Naive thymus-derived CD8-positive, alpha-beta T cell (primary cell): ENCODE results near the gene SERP2. TPM values are rescaled to one million over a fixed set of nuclear protein-coding genes. Genes with fewer than 3 reads are reported as not detected.
"Not testable (repeated sequence)": the region's sequence is repeated elsewhere in the genome, so short reads cannot be mapped to it uniquely, and the experiment has no call there.

Source experiments
- ATAC-seq, 2 donors: fragments of 150-1000 bp; cut with Tn5 transposase in 1 of 2; sonication (Bioruptor Pico), chemical (Tn5 transposase) in 1 of 2; 1 replicate in 1 of 2; 2 replicates in 1 of 2; pipeline ENCODE4 v1.10.0; 2021; ENCODE audit warnings: mild to moderate bottlenecking in 2 of 2, moderate library complexity in 2 of 2
- POLR2A ChIA-PET: fragments of 350-600 bp; sonication (Branson Sonifier 250); formaldehyde crosslinking; loops from one replicate; lab custom pipeline; 2021; ENCODE audit warnings: antibody characterized with exemption; lab: Charles Lee
- DNase-seq, 10 donors: peaks; one replicate each; pipeline versions ENCODE4 v3.0.0 to v3.0.0-alpha.2; 2020 to 2022
- H3K27ac Mint-ChIP-seq, 10 donors: one replicate each; pipeline ENCODE4 v1.8.0; 2020 to 2022; ENCODE audit warnings: mild to moderate bottlenecking in 10 of 10, mixed read lengths in 10 of 10, moderate library complexity in 4 of 10, inconsistent platforms in 1 of 10
- H3K27me3 Mint-ChIP-seq, 5 donors: one replicate each; pipeline ENCODE4 v1.8.0; 2021 to 2022; ENCODE audit warnings: mixed read lengths in 5 of 5
- H3K36me3 Mint-ChIP-seq, 3 donors: one replicate each; pipeline ENCODE4 v1.8.0; 2020 to 2022; ENCODE audit warnings: mixed read lengths in 3 of 3, mild to moderate bottlenecking in 2 of 3, inconsistent platforms in 1 of 3
- H3K4me1 Mint-ChIP-seq, 4 donors: one replicate each; pipeline ENCODE4 v1.8.0; 2021 to 2022; ENCODE audit warnings: mixed read lengths in 4 of 4
- H3K4me3 Mint-ChIP-seq, 10 donors: one replicate each; pipeline ENCODE4 v1.8.0; 2020 to 2022; ENCODE audit warnings: mild to moderate bottlenecking in 10 of 10, mixed read lengths in 10 of 10, moderate library complexity in 6 of 10, inconsistent platforms in 1 of 10
- H3K9me3 Mint-ChIP-seq, 9 donors: one replicate each; pipeline ENCODE4 v1.8.0; 2020 to 2022; ENCODE audit warnings: mixed read lengths in 9 of 9, mild to moderate bottlenecking in 3 of 9, inconsistent platforms in 1 of 9, moderate library complexity in 1 of 9
- polyA plus RNA-seq, 3 donors: library from polyadenylated mRNA; unstranded; fragments of 300-500 nt; fragmentation: Illumina TruSeq; gene quantifications; one replicate each; pipeline ENCODE4 v1.2.3, GENCODE V29; 2021
- total RNA-seq, 8 experiments: library from RNA in 2 of 8; stranded (reverse) in 2 of 8; gene quantifications; one replicate each; pipeline ENCODE4 v1.2.3 and lab custom pipeline; 2021 to 2026

The SERP2 gene
- total RNA-seq (not detected), polyA plus RNA-seq (under 1 TPM in 2 of 3 donors, not detected in 1; 0.34 to 0.49 TPM), total RNA-seq (lab: John Stamatoyannopoulos, UW) (0 to 0.39 (median 0.09) reads per million in 6 experiments)

GRCh38 chr13:44373601-44374347 is at the start of gene SERP2:
SERP2 (plus strand) TSS chr13:44373824; CDS start chr13:44374026, 202 bp downstream.
- ATAC-seq (peak; percentile 16 to 20), DNase-seq (peak in 4 of 10 donors; percentile 3 to 13 (median 7))
- Mint-ChIP-seq H3K36me3 (no peaks in the 10 kb centered on the region), H3K27me3 (peaks cover 16 to 35% (median 20%) of the 10 kb centered on the region in 5 donors), H3K9me3 (peaks cover 0 to 7% (median 0%) of the 10 kb centered on the region in 9 donors), H3K27ac (peak within 1 kb of the TSS in 5 of 10 donors; percentile 20 to 79 (median 69)), H3K4me3 (peak within 1 kb of the TSS; percentile 30 to 78 (median 64)), H3K4me1 (peaks cover 0 to 11% (median 3%) of the 10 kb centered on the region in 4 donors)
- POLR2A ChIA-PET, result no interaction called here

GRCh38 chr13:44326961-44327360 is 46.7 kb upstream of the SERP2 start:
- POLR2A ChIA-PET, result no interaction called here
- Mint-ChIP-seq H3K4me3 (no peak overlapping the region), H3K9me3 (peaks cover 0 to 4% (median 2%) of the 10 kb centered on the region in 9 donors), H3K27me3 (peaks cover 0 to 5% (median 4%) of the 10 kb centered on the region in 5 donors), H3K27ac (no peak overlapping the region), H3K4me1 (no peaks in the 10 kb centered on the region), H3K36me3 (peaks cover 0 to 3% (median 1%) of the 10 kb centered on the region in 3 donors)
- DNase-seq, result no peak
- no peak for ATAC-seq

- H3K27ac Mint-ChIP-seq, DNase-seq, POLR2A ChIA-PET, H3K4me1 Mint-ChIP-seq, H3K4me3 Mint-ChIP-seq, ATAC-seq, H3K36me3 Mint-ChIP-seq, H3K9me3 Mint-ChIP-seq, H3K27me3 Mint-ChIP-seq: not testable (repeated sequence)
Measured at GRCh38 chr13:44329041-44329440, 44.6 kb upstream of the SERP2 start.

GRCh38 chr13:44329909-44330545 is 43.6 kb upstream of the SERP2 start:
- ATAC-seq (no peak), DNase-seq (no peak)
- Mint-ChIP-seq H3K27me3 (peaks cover 0 to 5% (median 4%) of the 10 kb centered on the region in 5 donors), H3K27ac (no peak overlapping the region), H3K36me3 (peaks cover 0 to 3% (median 0%) of the 10 kb centered on the region in 3 donors), H3K4me1 (peaks cover 0 to 8% (median 5%) of the 10 kb centered on the region in 4 donors), H3K9me3 (peaks cover 0 to 4% (median 2%) of the 10 kb centered on the region in 9 donors), H3K4me3 (no peak overlapping the region)
- POLR2A ChIA-PET, result no interaction called here

GRCh38 chr13:44331446-44331845 is 42.2 kb upstream of the SERP2 start:
- H3K27me3 Mint-ChIP-seq, result peaks cover 0 to 5% (median 4%) of the 10 kb centered on the region in 5 donors
- peaks cover 0 to 4% (median 2%) of the 10 kb centered on the region in 9 donors for H3K9me3 Mint-ChIP-seq

GRCh38 chr13:44331912-44332851 is 41.4 kb upstream of the SERP2 start:
- Mint-ChIP-seq H3K27ac (peak overlapping the region in 2 of 10 donors; percentile 26 to 60), H3K4me3 (no peak overlapping the region), H3K27me3 (peaks cover 0 to 5% (median 4%) of the 10 kb centered on the region in 5 donors), H3K4me1 (peaks cover 3 to 13% (median 5%) of the 10 kb centered on the region in 4 donors), H3K9me3 (peaks cover 0 to 4% (median 2%) of the 10 kb centered on the region in 9 donors), H3K36me3 (peaks cover 0 to 3% (median 0%) of the 10 kb centered on the region in 3 donors)
- POLR2A ChIA-PET, result no interaction called here
- ATAC-seq (no peak), DNase-seq (no peak)

More at GRCh38 chr13:44331446-44331845, 42.2 kb upstream of the SERP2 start:
- Mint-ChIP-seq H3K4me1 (peaks cover 0 to 8% (median 5%) of the 10 kb centered on the region in 4 donors), H3K36me3 (peaks cover 0 to 3% (median 0%) of the 10 kb centered on the region in 3 donors), H3K4me3 (no peak overlapping the region), H3K27ac (no peak overlapping the region)
- POLR2A ChIA-PET, result no interaction called here
- ATAC-seq (no peak), DNase-seq (no peak)

GRCh38 chr13:44333950-44334655 is 39.5 kb upstream of the SERP2 start:
- POLR2A ChIA-PET, result no interaction called here
- no peak for DNase-seq
- peaks cover 0 to 2% (median 0%) of the 10 kb centered on the region in 5 donors for H3K27me3 Mint-ChIP-seq
- no peak overlapping the region for H3K4me3 Mint-ChIP-seq
- H3K27ac Mint-ChIP-seq, result peak overlapping the region in 1 of 10 donors; percentile 51
- no peak for ATAC-seq
- peaks cover 0 to 2% (median 0%) of the 10 kb centered on the region in 3 donors for H3K36me3 Mint-ChIP-seq
- H3K4me1 Mint-ChIP-seq, result peaks cover 3 to 13% (median 5%) of the 10 kb centered on the region in 4 donors
- peaks cover 0 to 3% (median 0%) of the 10 kb centered on the region in 9 donors for H3K9me3 Mint-ChIP-seq

- Mint-ChIP-seq H3K36me3 (no peaks in the 10 kb centered on the region), H3K27ac (no peak overlapping the region), H3K4me3 (no peak overlapping the region), H3K4me1 (peaks cover 3 to 13% (median 5%) of the 10 kb centered on the region in 4 donors), H3K27me3 (no peaks in the 10 kb centered on the region), H3K9me3 (no peaks in the 10 kb centered on the region)
- DNase-seq, result no peak
- no peak for ATAC-seq
- POLR2A ChIA-PET, result no interaction called here
Measured at GRCh38 chr13:44334751-44335150, 38.9 kb upstream of the SERP2 start.

GRCh38 chr13:44336934-44337333 is 36.7 kb upstream of the SERP2 start:
- H3K27me3 Mint-ChIP-seq, result no peaks in the 10 kb centered on the region

GRCh38 chr13:44337581-44337980 is 36.0 kb upstream of the SERP2 start:
- POLR2A ChIA-PET, result no interaction called here
- no peak overlapping the region for H3K4me3 Mint-ChIP-seq
- no peak overlapping the region for H3K27ac Mint-ChIP-seq
- H3K4me1 Mint-ChIP-seq, result peaks cover 3 to 13% (median 5%) of the 10 kb centered on the region in 4 donors
- ATAC-seq, result no peak
- DNase-seq, result no peak
- no peaks in the 10 kb centered on the region for H3K27me3 Mint-ChIP-seq
- H3K9me3 Mint-ChIP-seq, result peaks cover 0 to 3% (median 0%) of the 10 kb centered on the region in 9 donors
- no peaks in the 10 kb centered on the region for H3K36me3 Mint-ChIP-seq

More at GRCh38 chr13:44336934-44337333, 36.7 kb upstream of the SERP2 start:
- POLR2A ChIA-PET, result no interaction called here
- Mint-ChIP-seq H3K4me3 (no peak overlapping the region), H3K9me3 (peaks cover 0 to 3% (median 0%) of the 10 kb centered on the region in 9 donors), H3K36me3 (no peaks in the 10 kb centered on the region), H3K4me1 (peaks cover 3 to 13% (median 5%) of the 10 kb centered on the region in 4 donors), H3K27ac (no peak overlapping the region)
- ATAC-seq (no peak), DNase-seq (no peak)

GRCh38 chr13:44340508-44340907 is 33.1 kb upstream of the SERP2 start:
- Mint-ChIP-seq H3K27me3 (peaks cover 0 to 4% (median 0%) of the 10 kb centered on the region in 5 donors), H3K9me3 (peaks cover 0 to 3% (median 0%) of the 10 kb centered on the region in 9 donors), H3K4me1 (peaks cover 0 to 6% (median 2%) of the 10 kb centered on the region in 4 donors), H3K4me3 (no peak overlapping the region), H3K27ac (no peak overlapping the region), H3K36me3 (no peaks in the 10 kb centered on the region)
- POLR2A ChIA-PET, result no interaction called here
- DNase-seq, result no peak
- no peak for ATAC-seq
